Ovary (tissue), 9 donors: ENCODE data around the gene FSTL3. TPM values are rescaled to one million over a fixed set of nuclear protein-coding genes. Genes with fewer than 3 reads are reported as not detected.
"Not testable (repeated sequence)": the region's sequence is repeated elsewhere in the genome, so short reads cannot be mapped to it uniquely, and the experiment has no call there.

Experiments used
- DNase-seq, 5 donors: peaks; one replicate each; pipeline ENCODE4 v3.0.0-alpha.2; 2019 to 2020
- H3K27ac ChIP-seq, 2 donors: fragments of 200-600 bp; one replicate each; pipeline versions ENCODE4 v1.5.1 to v1.8.0; 2019 to 2022
- H3K27me3 ChIP-seq: fragments of 200-600 bp; one replicate; pipeline ENCODE4 v1.8.0; 2022
- H3K36me3 ChIP-seq: fragments of 200-600 bp; sonication (generic); one replicate; pipeline ENCODE4 v1.5.1; 2019
- H3K4me1 ChIP-seq: one replicate; pipeline ENCODE4 v1.8.1; 2013; ENCODE audit warnings: mild to moderate bottlenecking, moderate library complexity; ENCODE audit not compliant: insufficient read depth
- H3K4me3 ChIP-seq: fragments of 200-600 bp; sonication (generic); one replicate; pipeline ENCODE4 v1.5.1; 2017
- H3K9me3 ChIP-seq, 2 donors: fragments of 200-600 bp in 1 of 2; sonication (generic) in 1 of 2; one replicate each; pipeline versions ENCODE4 v1.5.1 to v1.8.1; 2013 to 2019; ENCODE audit warnings: mild to moderate bottlenecking in 1 of 2, moderate library complexity in 1 of 2
- CTCF ChIP-seq, 3 donors: fragments of 450-650 bp in 2 of 3; fragments of 200-600 bp in 1 of 3; IDR thresholded peaks; one replicate each; pipeline versions ENCODE4 v1.5.1 to v1.8.0; 2016 to 2022; ENCODE audit warnings: antibody characterized with exemption in 3 of 3, mild to moderate bottlenecking in 1 of 3
- EP300 ChIP-seq: sonication (generic); formaldehyde crosslinking; IDR thresholded peaks from one replicate; pipeline ENCODE4 v1.6.1; 2017; ENCODE audit warnings: antibody characterized with exemption
- POLR2A ChIP-seq: fragments of 450-650 bp; IDR thresholded peaks from one replicate; pipeline ENCODE4 v1.6.1; 2017; ENCODE audit warnings: antibody characterized with exemption, mild to moderate bottlenecking, moderate library complexity
- WGBS, 3 donors: extraction: QIAGEN DNeasy Blood & Tissue Kit in 1 of 3; methylation state at CpG; one replicate each; pipeline versions ENCODE4 v1.1.5 to v1.1.7; 2013 to 2017; 5-methylcytosine and 5-hydroxymethylcytosine counted together
- intact Hi-C, 4 donors: fragments of 100-400 bp; cut with DNase I; formaldehyde crosslinking; loops; one replicate each; pipeline versions ENCODE4 v1.11.0 to v1.15.1; 2022 to 2023
- polyA plus RNA-seq, 2 donors: library from polyadenylated mRNA; stranded (reverse); fragments of 200-250 nt in 1 of 2; fragments of 350-450 nt in 1 of 2; fragmentation: Illumina TruSeq in 1 of 2; extraction: RNeasy Lipid Tissue Mini Kit (QIAGEN cat#74804) in 1 of 2; gene quantifications; one replicate each; pipeline ENCODE4 v1.2.3, GENCODE V29; 2013 to 2014
- total RNA-seq, 7 donors: library from RNA; depleted of rRNA in 2 of 7; stranded (reverse); fragments of >200 nt in 2 of 7; fragmentation: NEBNext Ultra II Directional in 3 of 7; extraction: Animal tissue kit (Norgen Biotek cat#: 25700) in 3 of 7; gene quantifications; one replicate each; pipeline versions ENCODE4 v1.1.0 to v1.2.4, GENCODE V29; 2016 to 2023
- donor health status: DM: no; HTN: no; CAD: no; lungs with moderate emphysema.
- donor health status: DM: no; HTN: no; CAD: no.
- donor health status: Bipolar disorder and iron deficiency.
- donor health status: DM: yes; HTN: yes; CAD: no.
- donor health status: DM: no; HTN: no; CAD: no.
- donor health status: DM: yes; HTN: yes; CAD: no.

FSTL3 gene
- total and polyA plus RNA-seq, 9 donors = 16.9 to 141 (median 39.9) TPM

GRCh38 chr19:726993-727956, 51.1 kb downstream of the FSTL3 start:
- H3K27me3 ChIP-seq = no peaks in the 10 kb centered on the region
- DNase-seq = peak in 1 of 5 donors; percentile 40
- H3K36me3 ChIP-seq = no peaks in the 10 kb centered on the region
- no peak overlapping the region for H3K4me3 ChIP-seq
- TF ChIP-seq EP300 (no peak), POLR2A (no peak), CTCF (IDR thresholded peaks at IDR 0.05) (no peak)
- intact Hi-C loops = no loop called here
- H3K4me1 ChIP-seq = peaks cover 2% of the 10 kb centered on the region
- H3K27ac ChIP-seq = peak overlapping the region in 1 of 2 donors; percentile 6
- no peaks in the 10 kb centered on the region for H3K9me3 ChIP-seq
- WGBS, 3 donors = 74 to 80% (median 77%) methylated on average over 43 of the region's 43 CpGs

- peak in 3 of 5 donors; percentile 14 to 59 (median 56) for DNase-seq
- H3K36me3 ChIP-seq = no peaks in the 10 kb centered on the region
- H3K4me3 ChIP-seq = no peak overlapping the region
- 71 to 79% (median 72%) methylated on average over 24 to 26 of the region's 26 CpGs for WGBS, 3 donors
- intact Hi-C loops = no loop called here
- TF ChIP-seq POLR2A (no peak), CTCF (IDR thresholded peaks at IDR 0.05) (no peak), EP300 (no peak)
- peak overlapping the region in 1 of 2 donors; percentile 6 for H3K27ac ChIP-seq
- no peaks in the 10 kb centered on the region for H3K27me3 ChIP-seq
- H3K9me3 ChIP-seq = no peaks in the 10 kb centered on the region
- no peaks in the 10 kb centered on the region for H3K4me1 ChIP-seq
Observed at GRCh38 chr19:728011-728410, 51.8 kb downstream of the FSTL3 start.

- H3K27me3 ChIP-seq, DNase-seq, H3K4me3 ChIP-seq, H3K27ac ChIP-seq, H3K4me1 ChIP-seq, intact Hi-C loops, H3K9me3 ChIP-seq, H3K36me3 ChIP-seq: not testable (repeated sequence)
- WGBS, 3 donors = 87 to 91% (median 88%) methylated on average over 15 of the region's 15 CpGs
Observed at GRCh38 chr19:729564-729963, 53.4 kb downstream of the FSTL3 start.

- no peak overlapping the region for H3K4me3 ChIP-seq
- no peaks in the 10 kb centered on the region for H3K36me3 ChIP-seq
- TF ChIP-seq CTCF (IDR thresholded peaks at IDR 0.05) (no peak), POLR2A (no peak)
- intact Hi-C loops = loop anchor here in 2 of 4 donors (5.0 kb wide), 2 partner anchors 63 to 68 kb away; partner anchors contain the start of gene RNF126 (in 1 of the 2)
- H3K27ac ChIP-seq = peak overlapping the region in 1 of 2 donors; percentile 29
- 69 to 77% (median 74%) methylated on average over 14 of the region's 14 CpGs for WGBS, 3 donors
- no peaks in the 10 kb centered on the region for H3K27me3 ChIP-seq
- H3K4me1 ChIP-seq = no peaks in the 10 kb centered on the region
- DNase-seq = peak in 1 of 5 donors; percentile 12
- no peaks in the 10 kb centered on the region for H3K9me3 ChIP-seq
Observed at GRCh38 chr19:729965-730668, 53.9 kb downstream of the FSTL3 start.
